ENCODE data around the gene SLC12A6. TPM values are rescaled to one million over a fixed set of nuclear protein-coding genes. Genes with fewer than 3 reads are reported as not detected.
A peak's percentile ranks its signal among the peaks of the same experiment; 100 is the strongest.

The SLC12A6 gene
- total RNA-seq, 1 donor: 40.9 TPM

GRCh38 chr15:34360298-34360697, 22.7 kb upstream of the SLC12A6 start:
- H3K4me1 ChIP-seq (ENCODE audit: insufficient read depth, low read length): peaks cover 2% of the 10 kb centered on the region
- DNase-seq (ENCODE audit: insufficient read length, low spot score, missing footprints): no peak

GRCh38 chr15:34359416-34359815, 21.8 kb upstream of the SLC12A6 start:
- Histone ChIP-seq H3K4me2 (ENCODE audit: insufficient read depth, low read length) (no peak overlapping the region), H3K27me3 (ENCODE audit: insufficient read depth, low read length) (no peaks in the 10 kb centered on the region), H3K4me1 (ENCODE audit: insufficient read depth, low read length) (no peaks in the 10 kb centered on the region), H3K79me2 (ENCODE audit: insufficient read depth, low read length) (no peaks in the 10 kb centered on the region), H3K36me3 (ENCODE audit: insufficient read depth, low read length) (peaks cover 42% of the 10 kb centered on the region), H2AFZ (ENCODE audit: low read length) (no peak overlapping the region), H3K27ac (ENCODE audit: low read depth, low read length) (no peak overlapping the region), H4K20me1 (ENCODE audit: insufficient read depth, low read length) (no peaks in the 10 kb centered on the region), H3K9me3 (ENCODE audit: low read depth, low read length) (no peaks in the 10 kb centered on the region), H3K4me3 (ENCODE audit: insufficient read depth, low read length) (no peak overlapping the region)
- TF ChIP-seq CTCF (IDR thresholded peaks at IDR 0.05; ENCODE audit: extremely low read depth, low read depth, low read length): no peak
- peak; percentile 86 for DNase-seq (ENCODE audit: insufficient read length, low spot score, missing footprints)

More at GRCh38 chr15:34360298-34360697, 22.7 kb upstream of the SLC12A6 start:
- Histone ChIP-seq H3K36me3 (ENCODE audit: insufficient read depth, low read length) (peaks cover 42% of the 10 kb centered on the region), H3K4me2 (ENCODE audit: insufficient read depth, low read length) (no peak overlapping the region), H2AFZ (ENCODE audit: low read length) (no peak overlapping the region), H3K4me3 (ENCODE audit: insufficient read depth, low read length) (no peak overlapping the region), H3K79me2 (ENCODE audit: insufficient read depth, low read length) (peaks cover 8% of the 10 kb centered on the region), H3K27me3 (ENCODE audit: insufficient read depth, low read length) (no peaks in the 10 kb centered on the region), H3K9me3 (ENCODE audit: low read depth, low read length) (no peaks in the 10 kb centered on the region), H4K20me1 (ENCODE audit: insufficient read depth, low read length) (no peaks in the 10 kb centered on the region), H3K27ac (ENCODE audit: low read depth, low read length) (no peak overlapping the region)
- no peak for TF ChIP-seq CTCF (IDR thresholded peaks at IDR 0.05; ENCODE audit: extremely low read depth, low read depth, low read length)

GRCh38 chr15:34358948-34359347, 21.4 kb upstream of the SLC12A6 start:
- Histone ChIP-seq H3K9me3 (ENCODE audit: low read depth, low read length) (no peaks in the 10 kb centered on the region), H3K4me2 (ENCODE audit: insufficient read depth, low read length) (no peak overlapping the region), H3K79me2 (ENCODE audit: insufficient read depth, low read length) (no peaks in the 10 kb centered on the region), H3K4me1 (ENCODE audit: insufficient read depth, low read length) (no peaks in the 10 kb centered on the region), H4K20me1 (ENCODE audit: insufficient read depth, low read length) (no peaks in the 10 kb centered on the region), H3K27me3 (ENCODE audit: insufficient read depth, low read length) (no peaks in the 10 kb centered on the region), H3K36me3 (ENCODE audit: insufficient read depth, low read length) (peaks cover 40% of the 10 kb centered on the region), H3K4me3 (ENCODE audit: insufficient read depth, low read length) (no peak overlapping the region), H3K27ac (ENCODE audit: low read depth, low read length) (no peak overlapping the region), H2AFZ (ENCODE audit: low read length) (no peak overlapping the region)
- no peak for DNase-seq (ENCODE audit: insufficient read length, low spot score, missing footprints)
- no peak for TF ChIP-seq CTCF (IDR thresholded peaks at IDR 0.05; ENCODE audit: extremely low read depth, low read depth, low read length)

- no peak overlapping the region for H2AFZ ChIP-seq (ENCODE audit: low read length)
- no peaks in the 10 kb centered on the region for H3K27me3 ChIP-seq (ENCODE audit: insufficient read depth, low read length)
- no peaks in the 10 kb centered on the region for H4K20me1 ChIP-seq (ENCODE audit: insufficient read depth, low read length)
- H3K9me3 ChIP-seq (ENCODE audit: low read depth, low read length): no peaks in the 10 kb centered on the region
- no peaks in the 10 kb centered on the region for H3K4me1 ChIP-seq (ENCODE audit: insufficient read depth, low read length)
- no peak overlapping the region for H3K4me3 ChIP-seq (ENCODE audit: insufficient read depth, low read length)
- peak; percentile 29 for TF ChIP-seq CTCF (IDR thresholded peaks at IDR 0.05; ENCODE audit: extremely low read depth, low read depth, low read length)
- H3K79me2 ChIP-seq (ENCODE audit: insufficient read depth, low read length): no peaks in the 10 kb centered on the region
- peaks cover 36% of the 10 kb centered on the region for H3K36me3 ChIP-seq (ENCODE audit: insufficient read depth, low read length)
- H3K27ac ChIP-seq (ENCODE audit: low read depth, low read length): no peak overlapping the region
- H3K4me2 ChIP-seq (ENCODE audit: insufficient read depth, low read length): no peak overlapping the region
- no peak for DNase-seq (ENCODE audit: insufficient read length, low spot score, missing footprints)
These were observed 20.8 kb upstream of the SLC12A6 start for GRCh38 chr15:34358367-34358766.

All from osteoblast (primary cell).